Stimulated activated CD4-positive, alpha-beta T cell treated with anti-CD3 and anti-CD28 coated beads, Interleukin-4, amount 100 ng/mL, for 48 hours (primary cell): ENCODE data around the gene INO80E.
A peak's percentile ranks its signal among the peaks of the same experiment; 100 is the strongest.

Experiments used
- DNase-seq, 2 donors: peaks; one replicate each; pipeline ENCODE4 v3.0.0-alpha.2; 2020; ENCODE audit warnings: low read depth in 2 of 2

The INO80E gene

DNA sequence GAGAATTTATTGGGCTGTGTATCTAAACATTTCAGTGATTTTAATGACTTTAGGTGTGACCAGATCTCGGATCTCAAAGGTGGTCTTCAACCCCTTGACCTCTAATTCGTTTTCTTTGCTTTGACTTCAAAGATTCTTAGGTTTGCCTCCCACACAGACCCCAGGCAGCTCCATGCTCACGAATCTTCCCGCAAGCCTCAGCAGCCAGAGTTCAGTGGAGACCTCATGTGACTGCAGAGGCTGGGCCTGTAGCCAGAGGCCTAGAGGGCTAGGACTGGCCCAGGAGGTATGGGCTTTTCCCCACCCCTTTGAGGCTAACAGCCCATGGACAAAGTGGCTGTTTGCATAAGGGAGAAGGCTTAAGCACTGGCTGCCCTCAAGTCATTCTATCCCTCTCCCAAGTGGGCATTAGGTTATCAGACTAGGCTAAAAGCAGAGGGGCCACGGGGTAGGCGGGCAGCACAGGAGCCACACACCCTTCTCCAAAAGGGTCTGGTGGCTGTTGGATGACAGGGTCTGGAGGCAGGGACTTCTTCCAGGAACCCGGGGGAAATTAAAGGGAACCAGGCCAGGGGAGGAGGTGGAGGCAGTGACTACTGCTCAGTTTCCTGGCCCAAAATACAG lies 3.6 kb upstream of the INO80E start:
- DNase-seq: no peak

DNA sequence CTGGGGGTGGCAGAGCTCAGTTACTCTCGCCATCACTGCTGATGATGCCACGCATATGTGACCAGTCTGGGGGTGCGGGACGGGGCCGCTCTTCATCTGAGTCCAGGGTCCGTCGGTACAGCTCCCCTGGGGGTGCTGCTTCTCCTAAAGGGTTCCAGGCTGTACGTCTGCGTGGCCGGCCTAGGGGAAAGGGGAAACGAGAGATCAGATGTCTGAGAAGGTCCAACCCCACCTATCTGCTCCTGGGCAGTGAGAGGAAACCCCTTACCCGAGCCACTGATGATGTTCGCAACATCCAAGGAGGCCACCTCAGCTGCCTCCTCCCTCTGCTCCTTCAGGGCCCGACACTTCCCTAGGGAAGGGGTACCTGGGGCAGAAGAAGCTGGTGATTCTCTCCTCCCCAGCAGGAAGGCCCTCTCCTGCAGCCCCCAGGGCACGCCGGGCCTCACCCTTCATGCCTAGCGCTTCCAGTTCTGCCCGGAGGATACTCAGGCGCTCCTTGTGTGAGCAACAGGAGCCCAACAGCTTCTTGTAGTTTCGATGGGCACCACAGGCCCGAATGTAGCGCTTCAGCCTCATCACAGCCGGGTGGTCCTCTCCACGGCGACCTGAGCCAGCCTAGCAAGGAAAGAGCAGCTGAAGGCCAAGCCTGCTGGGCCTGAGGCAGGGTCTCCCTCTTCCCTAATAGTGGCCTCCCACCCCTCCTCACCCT lies 2.7 kb upstream of the INO80E start:
- DNase-seq: no peak

DNA sequence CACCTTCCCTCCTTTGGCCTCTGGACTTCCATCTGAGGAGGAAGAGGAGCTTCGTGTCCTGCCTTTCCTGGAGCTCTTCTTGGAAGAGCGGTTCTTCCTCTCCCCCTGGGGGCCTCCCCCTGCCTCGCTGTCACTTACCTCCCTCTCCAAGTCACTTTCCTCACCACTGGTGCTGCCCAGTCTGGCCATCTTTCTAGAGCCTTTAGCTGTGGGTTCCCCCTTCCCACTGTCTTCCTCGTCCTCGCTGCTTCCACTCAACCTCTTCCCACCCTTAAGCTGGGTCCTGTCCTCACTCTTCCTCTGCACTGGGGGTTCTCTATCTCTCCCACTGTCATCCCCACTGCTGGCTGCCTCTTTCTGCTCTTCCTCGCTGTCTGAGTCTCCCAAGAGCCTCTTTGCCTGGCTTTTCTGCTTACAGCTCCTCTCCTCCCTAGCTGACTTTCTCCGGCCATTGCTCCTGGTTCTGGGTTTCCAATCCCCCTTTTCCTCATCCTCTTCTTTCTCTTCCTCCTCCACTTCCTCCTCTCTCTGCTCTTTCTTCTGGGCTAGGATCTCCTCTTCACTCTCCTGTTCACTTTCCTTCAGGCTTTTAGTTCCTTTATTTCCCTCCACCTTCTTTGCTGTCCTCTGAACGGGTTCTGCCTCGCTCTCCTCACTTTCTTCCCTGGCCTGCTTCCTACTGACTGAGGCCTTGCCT lies 2.0 kb upstream of the INO80E start:
- no peak for DNase-seq

DNA sequence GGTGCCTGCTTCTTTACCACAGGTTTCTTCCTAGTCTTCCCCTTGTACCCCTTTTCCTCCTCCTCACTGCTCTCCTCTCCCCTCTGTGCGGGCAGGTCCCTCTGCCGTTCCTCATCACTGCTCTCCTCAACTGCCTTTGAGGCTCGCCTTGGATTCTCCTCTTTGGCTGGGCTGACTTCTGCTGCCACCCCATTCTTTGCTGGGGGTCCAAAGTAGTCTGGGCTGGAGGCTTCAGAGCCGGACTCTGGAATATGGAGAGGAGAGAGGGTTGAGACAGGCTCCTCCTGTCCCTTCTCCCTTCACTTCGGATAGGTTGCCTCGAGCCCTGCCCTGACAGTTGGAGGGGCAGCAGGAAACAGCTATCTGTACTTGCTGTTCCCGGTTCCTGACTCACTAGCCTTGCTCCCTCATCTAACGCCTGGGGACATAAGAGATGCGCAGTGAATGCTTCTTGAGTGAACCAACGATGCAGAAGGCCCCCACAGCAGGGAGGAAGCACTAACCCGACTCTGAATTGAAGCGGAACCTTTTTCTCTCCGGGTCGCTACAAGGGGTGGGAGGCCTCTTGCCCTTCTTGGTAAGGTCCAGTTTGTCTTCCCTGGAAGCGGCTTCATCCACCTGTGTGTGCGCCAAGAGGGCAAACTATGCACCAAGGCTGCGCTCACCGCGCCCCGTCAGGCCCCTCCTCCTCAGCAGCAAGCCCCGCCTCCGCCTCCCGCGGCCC lies 1.3 kb upstream of the INO80E start:
- DNase-seq: peak; percentile 70 to 74

DNA sequence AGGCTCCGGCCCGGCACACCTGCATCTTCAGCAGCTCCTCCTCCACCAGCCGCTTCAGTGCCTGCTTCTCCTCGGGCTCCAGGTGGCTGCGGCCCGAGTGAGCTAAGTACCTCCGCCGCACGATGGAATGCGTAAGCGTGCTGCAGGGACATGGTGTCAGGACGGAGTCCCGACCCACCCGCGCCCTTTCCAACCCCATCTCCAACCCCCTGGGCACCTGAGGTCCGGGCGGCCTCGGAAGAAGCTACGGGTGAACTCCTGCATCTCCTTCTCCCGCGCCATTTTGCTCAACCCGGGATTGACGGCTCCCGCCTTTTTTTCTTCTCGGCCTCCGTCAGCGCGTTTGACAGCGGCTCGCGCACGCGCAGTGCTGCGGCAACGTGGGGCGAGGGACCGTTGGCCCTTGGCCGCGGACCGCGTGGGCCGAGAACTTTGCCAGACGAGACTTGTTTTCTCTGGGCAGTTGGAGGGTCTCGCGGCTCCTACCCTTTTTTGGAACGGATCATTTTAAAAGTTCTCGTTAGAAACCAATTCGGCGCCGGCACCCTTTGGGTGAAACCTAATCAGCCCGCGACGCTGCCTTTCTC lies 624 bp upstream of the INO80E start, which contains the start of gene HIRIP3:
HIRIP3 (minus strand) TSS at position 294 of the 587 bp plus-strand sequence; CDS start at position 282, 12 bp downstream.
- peak; percentile 81 to 87 for DNase-seq

DNA sequence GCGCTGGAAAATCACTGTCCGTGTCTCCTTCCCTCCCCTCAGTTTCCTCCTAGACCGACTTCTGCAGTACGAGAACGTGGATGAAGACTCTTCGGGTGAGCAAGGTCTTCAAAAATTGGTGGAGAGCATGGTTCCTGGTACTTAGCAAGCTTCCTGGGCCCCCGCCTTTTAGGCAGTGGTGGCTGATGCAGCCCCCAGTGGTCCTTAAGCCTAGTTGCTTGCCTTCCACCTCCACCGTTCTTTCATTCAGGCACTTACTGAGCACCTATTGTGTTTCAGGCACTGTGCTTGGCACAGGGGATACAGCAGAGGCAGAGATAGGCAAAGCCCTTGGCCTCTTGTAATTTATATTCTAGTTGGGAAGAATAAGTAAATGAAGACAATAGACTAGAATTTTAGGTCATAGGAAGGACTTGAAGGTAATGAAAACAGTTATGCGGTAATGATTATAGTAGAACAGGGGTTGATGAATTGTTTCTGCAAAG lies 767 bp downstream of the INO80E start:
- no peak for DNase-seq

DNA sequence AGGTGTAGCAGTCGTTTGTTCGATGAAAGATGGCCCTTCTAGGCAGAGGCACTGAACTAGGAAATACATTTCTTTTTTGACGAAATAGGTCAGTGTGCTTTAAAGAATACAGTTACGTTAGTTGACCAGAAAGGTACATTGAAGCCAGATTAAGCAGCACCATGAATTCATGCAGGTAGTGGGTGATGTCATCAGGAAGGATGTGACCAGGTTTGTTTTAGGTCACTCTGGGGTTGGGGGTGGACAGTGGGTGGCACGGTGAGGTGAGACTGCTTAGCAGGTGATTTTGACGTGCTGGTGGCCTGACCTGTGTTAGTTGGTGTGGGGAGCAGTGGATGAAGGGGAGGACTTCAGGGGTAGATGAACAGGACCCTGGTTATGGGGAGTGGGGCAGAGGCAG lies 3.6 kb downstream of the INO80E start:
- no peak for DNase-seq

DNA sequence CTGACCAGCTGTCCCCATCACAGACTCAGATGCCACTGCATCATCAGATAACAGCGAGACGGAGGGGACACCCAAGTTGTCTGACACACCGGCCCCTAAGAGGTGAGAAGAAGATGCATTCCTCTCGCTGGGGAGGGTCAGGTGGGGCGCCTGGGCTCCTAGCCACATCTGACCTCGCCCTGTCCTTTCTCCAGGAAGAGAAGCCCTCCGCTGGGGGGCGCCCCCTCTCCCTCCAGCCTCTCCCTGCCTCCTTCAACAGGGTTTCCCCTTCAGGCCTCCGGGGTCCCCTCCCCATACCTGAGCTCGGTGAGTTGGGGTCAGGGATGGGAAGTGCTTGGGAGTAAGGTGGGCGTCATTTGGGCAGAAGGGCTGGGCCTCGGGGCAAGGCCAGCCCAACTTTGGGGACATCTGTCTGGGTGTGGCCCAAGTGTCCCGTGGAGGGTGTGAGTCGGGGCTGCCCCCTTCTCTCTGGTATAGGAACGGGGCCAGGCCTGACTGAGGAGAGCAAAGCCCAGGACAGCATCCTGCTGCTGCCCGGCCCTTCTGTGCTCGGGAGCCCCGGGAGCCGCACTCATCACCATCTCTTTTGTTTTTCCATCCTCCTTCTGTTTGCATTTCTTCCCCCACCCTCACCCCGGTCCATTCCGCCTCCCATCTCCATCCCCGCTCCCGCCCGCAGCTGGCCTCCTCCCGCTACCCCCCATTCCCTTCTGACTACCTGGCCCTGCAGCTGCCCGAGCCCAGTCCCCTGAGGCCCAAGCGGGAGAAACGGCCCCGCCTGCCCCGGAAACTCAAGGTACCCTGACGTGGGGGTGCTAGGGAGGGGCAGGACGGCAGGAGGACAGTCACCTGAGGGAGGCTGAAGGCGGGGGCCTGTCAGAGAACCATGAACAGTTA lies 4.9 kb downstream of the INO80E start:
- no peak for DNase-seq

DNA sequence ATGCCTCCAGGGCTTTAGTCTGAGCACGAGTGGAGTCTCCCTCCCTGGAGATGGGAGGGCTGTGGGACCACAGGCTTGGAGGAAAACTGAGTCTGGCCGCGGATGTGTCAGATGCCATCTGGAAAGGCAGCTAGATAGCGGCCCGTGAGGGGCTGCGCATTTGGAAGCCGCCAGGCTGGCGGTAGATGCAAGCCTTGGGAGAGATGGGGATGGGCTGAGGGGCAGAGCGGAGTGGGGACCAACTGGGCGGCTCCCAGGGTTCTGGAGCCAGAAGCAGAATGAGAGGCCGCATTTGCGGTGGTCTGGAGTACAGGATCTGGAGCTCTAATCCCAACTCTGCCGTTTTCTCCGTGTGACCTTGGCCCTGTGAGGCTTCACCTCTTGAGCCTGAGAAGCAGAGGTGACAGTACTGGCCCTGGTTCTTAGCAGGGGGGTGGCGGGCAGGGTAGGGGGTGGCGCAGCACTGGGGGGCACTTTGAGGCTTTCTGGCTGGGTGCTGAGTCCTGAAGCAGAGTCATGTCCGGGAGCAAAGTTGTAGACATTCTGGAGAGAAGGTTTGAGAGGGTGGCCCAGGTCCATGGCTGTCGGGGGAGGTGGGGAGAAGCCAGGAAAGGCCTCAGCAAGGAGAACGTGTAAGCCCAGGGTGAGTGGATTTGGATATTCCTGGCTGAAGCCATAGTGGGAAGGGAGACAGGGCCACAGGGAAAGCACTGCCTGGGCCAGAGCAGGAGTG lies 6.7 kb downstream of the INO80E start:
- no peak for DNase-seq

DNA sequence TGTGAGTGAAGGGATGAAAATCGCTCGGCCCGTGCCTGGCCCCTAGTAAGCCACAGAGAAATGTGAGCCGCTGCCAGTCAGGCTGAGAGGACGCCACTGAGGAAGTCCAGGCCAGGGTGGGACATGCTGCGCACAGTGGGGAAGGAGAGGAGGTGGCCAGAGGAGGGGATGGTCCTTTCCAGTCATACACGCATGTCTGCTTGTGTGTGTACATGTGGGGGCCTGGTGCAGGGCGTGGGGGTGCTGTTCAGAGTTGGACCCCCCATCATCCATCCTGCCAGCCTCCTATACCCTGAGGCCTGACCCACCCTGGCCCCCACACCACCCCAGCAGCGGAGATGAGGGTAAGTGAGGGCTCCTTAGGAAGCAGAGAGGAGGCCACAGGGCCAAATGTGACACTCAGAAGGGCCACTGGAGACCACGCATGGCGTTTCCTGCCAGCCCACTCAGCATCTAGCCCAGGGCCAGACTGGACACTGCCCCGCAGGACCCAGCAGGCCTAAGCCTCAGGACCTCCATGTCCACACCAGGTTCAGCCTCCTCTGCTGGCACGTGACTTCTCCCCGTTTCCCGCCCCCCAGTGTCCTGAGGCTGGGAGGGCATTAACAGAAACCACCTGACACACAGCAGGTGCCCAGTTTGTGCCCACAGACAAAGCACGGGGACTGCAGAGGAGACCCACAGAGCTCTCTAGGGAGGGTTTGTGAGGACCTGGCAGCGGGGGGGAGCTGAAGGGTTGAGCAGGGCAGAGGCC lies 7.8 kb downstream of the INO80E start:
- DNase-seq: no peak

DNA sequence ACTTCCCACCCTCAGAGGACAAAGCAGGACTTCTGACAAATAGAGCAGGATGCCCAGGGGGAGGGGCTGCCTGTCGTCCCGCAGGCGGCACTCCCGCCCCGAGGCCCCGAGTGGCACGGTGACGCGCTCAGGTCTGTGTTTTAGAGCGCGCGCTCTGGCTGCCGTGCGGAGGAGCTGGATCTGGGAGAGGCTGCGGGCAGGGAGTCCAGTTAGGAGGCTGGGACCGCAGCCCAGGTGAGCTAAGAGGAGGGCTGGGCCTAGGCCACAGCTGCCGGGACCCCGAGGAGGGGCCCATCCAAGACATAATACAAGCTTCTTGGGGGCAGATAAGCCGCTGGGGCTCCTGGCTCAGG lies 8.4 kb downstream of the INO80E start:
- DNase-seq: no peak

DNA sequence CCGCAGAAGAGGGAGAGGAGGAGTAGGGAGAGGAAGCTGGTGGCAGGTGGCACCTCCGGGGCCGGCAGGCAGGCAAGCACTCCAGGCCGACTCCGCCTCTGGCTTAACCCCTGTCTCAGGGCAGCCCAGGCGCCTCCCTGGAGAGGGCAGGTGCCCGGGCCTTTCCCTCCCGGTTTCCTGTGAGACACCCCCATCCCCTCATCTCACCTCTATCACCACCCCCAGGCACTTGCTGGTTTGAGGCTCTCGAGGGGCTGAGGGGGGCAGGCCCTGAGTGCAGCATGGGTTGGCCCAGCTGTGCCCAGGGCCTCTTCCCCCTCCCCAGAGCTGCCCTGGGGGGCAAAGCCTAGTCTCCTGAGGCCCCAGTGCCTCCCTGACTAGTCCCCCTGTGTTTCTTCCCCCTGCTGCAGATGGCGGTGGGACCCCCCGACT lies 8.8 kb downstream of the INO80E start:
- DNase-seq: no peak

DNA sequence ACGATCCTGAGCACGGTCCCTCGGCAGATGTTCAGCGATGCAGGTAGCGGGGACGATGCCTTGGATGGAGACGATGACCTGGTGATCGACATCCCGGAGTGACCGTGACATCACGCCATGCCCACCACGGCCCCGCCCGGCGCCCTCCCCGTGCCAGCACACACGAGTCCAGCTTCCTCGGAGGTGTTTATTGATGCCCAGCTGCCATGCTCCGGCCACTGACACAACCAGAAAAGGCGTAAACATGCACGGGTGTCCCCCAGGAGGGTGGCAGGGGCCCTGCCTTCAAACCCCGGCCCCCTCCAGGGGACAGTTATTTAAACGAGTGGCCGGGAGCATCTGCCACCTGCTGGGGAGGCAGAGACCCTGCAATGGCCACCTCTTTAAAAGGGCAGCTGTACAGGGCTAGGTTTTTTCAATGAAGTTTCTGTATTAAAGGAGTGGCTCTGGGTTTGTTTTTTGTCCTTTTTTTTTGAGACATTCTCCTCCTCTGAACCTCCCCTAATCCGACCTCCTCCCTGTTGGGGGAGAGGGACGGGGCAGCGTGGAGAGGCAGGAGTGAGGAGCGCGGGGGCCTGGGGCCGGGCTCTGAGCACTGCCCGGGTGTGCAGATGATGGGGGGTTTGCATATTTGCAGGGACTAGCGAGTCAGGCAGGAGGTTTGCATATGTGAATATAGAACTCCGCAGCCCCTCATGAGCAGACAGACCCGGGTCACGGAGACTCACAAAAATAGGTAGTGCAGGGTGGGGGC lies 9.5 kb downstream of the INO80E start:
- DNase-seq: no peak

DNA sequence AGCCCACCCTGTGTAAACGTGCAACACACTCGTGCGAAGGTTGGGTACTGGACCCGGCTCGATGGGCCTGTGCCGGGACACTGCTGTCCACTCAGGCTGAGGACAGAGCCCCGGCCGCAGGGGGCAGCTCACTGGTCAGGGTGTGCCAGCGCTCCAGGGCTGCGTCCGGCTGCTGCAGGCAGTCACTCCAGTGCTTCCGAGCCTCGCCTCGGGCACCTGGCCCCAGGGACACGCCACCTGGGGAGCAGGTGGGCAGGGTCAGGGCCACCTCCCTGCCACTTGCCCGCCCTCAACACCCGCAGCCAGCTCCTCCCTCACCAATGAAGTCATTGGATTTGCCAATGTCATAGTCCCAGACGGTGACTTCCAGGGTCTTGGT lies 10.0 kb downstream of the INO80E start:
- no peak for DNase-seq

DNA sequence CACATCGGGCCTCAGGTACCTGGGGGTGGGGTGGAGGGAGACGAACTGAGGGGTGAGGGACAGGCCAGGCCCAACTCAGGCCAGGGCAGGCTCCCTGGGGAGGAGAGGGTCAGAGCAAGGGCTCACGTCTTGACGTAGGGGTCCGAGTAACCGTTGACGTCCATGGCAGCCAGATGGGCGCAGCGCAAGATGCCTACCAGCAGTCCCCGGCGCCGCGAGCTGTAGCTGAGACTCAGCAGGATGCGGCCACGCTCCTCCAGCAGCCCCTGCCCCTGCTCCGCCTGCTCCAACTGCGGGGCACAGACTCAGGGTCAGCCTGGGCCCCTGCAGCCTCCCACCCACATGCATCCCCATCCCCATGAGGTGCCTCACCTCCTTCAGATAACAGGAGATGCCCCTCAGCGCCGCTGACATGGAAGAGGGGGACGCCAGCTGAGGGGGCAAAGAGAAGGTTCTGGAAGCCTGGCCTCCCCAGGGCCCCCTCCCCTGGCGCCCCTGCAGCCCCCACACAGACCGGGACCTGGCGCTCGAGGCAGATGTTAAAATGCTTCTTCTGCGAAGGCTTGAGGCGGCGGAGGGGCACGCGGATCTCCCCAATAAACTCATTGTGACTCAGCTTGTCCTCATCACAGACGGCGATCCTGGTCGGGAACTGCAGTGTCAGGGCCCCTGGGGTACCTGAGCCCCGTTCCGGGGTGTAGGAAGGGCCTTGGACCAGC lies 10.8 kb downstream of the INO80E start:
- DNase-seq: no peak

DNA sequence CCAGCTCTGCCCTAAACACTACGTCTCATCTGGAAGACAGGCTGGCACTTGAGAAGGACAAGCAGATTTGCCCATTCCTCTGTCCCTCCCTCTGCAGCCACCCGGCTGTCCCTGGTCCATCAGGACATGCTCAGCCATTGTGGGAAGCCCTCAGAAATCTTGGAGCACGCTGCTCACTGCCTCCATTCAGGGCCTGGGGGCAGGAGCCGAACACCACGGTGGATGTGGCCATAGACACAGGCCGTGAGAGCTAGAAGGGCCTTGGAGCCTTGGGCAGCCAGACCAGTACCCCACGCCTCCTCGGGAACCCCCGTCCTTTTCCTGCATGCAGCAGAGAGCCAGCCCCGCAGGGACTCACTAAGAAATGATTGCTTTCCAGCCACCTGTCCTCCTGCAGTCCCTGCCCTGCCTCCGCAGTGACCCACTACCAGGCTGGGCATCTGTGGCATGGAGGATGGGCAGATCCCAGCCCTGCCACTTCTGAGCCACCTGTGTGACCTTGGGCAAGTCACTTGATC lies 11.4 kb downstream of the INO80E start:
- DNase-seq: no peak

DNA sequence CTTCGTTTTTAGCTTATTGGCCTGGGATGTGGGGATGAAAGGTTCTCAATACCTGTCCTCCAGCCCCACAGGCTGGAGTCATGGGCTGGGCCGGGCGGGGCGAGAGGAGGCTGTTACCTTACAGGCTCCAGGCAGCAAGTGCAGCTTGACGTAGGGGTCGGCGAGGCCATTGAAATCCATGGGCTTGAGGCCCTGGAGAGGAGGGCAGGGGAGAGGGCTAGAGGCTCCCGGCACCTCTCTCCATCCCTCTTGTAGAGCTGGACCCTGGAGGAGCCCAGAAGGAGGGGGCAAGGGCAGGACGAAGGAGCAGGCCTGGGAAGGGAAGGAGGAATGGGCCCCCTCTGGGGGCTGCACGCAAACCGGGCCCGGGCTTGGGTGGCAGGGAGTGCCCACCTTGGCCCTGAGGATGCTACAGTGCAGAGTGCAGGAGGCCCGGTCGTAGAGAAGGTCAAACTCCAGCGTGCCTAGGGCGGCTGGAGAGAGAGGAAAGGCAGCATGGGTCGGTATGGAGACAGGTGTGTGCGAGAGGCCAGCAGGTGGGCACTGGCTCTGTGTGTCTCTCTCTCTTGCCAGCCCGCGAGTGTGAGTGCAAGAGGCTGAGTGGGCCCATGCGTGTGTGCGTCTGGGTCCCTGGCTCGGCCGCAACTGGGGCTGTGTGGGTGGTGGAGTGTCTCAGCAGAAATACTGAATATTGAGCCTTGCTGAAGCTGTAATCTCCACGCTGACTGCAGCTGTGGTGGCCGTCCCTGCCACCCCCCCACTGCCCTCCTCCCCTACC lies 13.2 kb downstream of the INO80E start:
- DNase-seq: no peak
